Measurements from ENCODE around the gene UBXN10.

DNA sequence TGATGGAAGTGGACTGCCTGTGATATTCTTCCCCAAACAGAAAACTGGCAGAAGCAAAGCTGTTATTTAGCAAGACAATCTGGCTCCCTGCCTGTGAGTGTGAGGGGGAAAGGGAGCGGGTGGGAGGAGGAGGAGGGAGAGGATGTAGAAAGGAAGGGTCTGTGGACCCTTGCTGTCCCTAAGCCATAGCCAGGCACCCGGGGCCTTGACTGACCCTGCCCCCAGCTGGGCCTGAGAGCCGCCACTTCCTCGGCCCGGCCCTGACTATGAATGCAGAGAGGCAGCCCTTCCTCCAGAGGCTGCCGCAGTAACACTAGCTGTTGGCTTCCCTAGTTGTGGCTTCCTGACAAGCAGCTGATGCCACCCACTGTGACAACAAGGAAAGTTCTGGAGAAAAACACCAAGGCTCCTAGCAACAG lies 32.9 kb upstream of the UBXN10 start:
- TF ChIP-seq, protein P1, sequence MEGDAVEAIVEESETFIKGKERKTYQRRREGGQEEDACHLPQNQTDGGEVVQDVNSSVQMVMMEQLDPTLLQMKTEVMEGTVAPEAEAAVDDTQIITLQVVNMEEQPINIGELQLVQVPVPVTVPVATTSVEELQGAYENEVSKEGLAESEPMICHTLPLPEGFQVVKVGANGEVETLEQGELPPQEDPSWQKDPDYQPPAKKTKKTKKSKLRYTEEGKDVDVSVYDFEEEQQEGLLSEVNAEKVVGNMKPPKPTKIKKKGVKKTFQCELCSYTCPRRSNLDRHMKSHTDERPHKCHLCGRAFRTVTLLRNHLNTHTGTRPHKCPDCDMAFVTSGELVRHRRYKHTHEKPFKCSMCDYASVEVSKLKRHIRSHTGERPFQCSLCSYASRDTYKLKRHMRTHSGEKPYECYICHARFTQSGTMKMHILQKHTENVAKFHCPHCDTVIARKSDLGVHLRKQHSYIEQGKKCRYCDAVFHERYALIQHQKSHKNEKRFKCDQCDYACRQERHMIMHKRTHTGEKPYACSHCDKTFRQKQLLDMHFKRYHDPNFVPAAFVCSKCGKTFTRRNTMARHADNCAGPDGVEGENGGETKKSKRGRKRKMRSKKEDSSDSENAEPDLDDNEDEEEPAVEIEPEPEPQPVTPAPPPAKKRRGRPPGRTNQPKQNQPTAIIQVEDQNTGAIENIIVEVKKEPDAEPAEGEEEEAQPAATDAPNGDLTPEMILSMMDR (IDR thresholded peaks at IDR 0.05): no peak
- TF ChIP-seq POLR2A (IDR thresholded peaks at IDR 0.05): no peak
- no peak for TF ChIP-seq POLR2AphosphoS5 (IDR thresholded peaks at IDR 0.05)

All from breast epithelium (tissue), 3 donors.